Middle frontal gyrus (tissue), 1 donor: Measurements from ENCODE around the gene HTR3A.
"Not testable (repeated sequence)": the region's sequence is repeated elsewhere in the genome, so short reads cannot be mapped to it uniquely, and the experiment has no call there.

Experiments
- DNase-seq: peaks from one replicate; pipeline ENCODE4 v3.0.0-alpha.2; 2015; ENCODE audit warnings: low spot score; ENCODE audit errors: extremely low spot score

Gene HTR3A

GRCh38 chr11:113974741-113975470 is at the start of gene HTR3A:
Gene HTR3A, plus strand, starts transcription at chr11:113975108. Its CDS starts 218 bp downstream, at chr11:113975326.
- DNase-seq, result no peak

- no peak for DNase-seq
Measured at GRCh38 chr11:113926273-113927197, 48.4 kb upstream of the HTR3A start.

GRCh38 chr11:113928311-113928710 is 46.6 kb upstream of the HTR3A start:
- no peak for DNase-seq

GRCh38 chr11:113932788-113933187 is 42.1 kb upstream of the HTR3A start:
- no peak for DNase-seq

GRCh38 chr11:113934193-113934592 is 40.7 kb upstream of the HTR3A start:
- not testable (repeated sequence) for DNase-seq

- DNase-seq, result no peak
Measured at GRCh38 chr11:113934761-113935160, 40.1 kb upstream of the HTR3A start.

- no peak for DNase-seq
Measured at GRCh38 chr11:113935858-113936257, 39.0 kb upstream of the HTR3A start.

GRCh38 chr11:113937918-113938317 is 37.0 kb upstream of the HTR3A start:
- DNase-seq, result no peak

GRCh38 chr11:113942256-113942655 is 32.7 kb upstream of the HTR3A start:
- no peak for DNase-seq

- DNase-seq, result not testable (repeated sequence)
Measured at GRCh38 chr11:113946162-113946561, 28.7 kb upstream of the HTR3A start.

GRCh38 chr11:113947994-113948393 is 26.9 kb upstream of the HTR3A start:
- DNase-seq, result no peak

- DNase-seq, result no peak
Measured at GRCh38 chr11:113949891-113950290, 25.0 kb upstream of the HTR3A start.

- no peak for DNase-seq
Measured at GRCh38 chr11:113951537-113951936, 23.4 kb upstream of the HTR3A start.

GRCh38 chr11:113952070-113952469 is 22.8 kb upstream of the HTR3A start:
- DNase-seq, result no peak

- no peak for DNase-seq
Measured at GRCh38 chr11:113952588-113952987, 22.3 kb upstream of the HTR3A start.

- no peak for DNase-seq
Measured at GRCh38 chr11:113954235-113954634, 20.7 kb upstream of the HTR3A start.

- no peak for DNase-seq
Measured at GRCh38 chr11:113956986-113957385, 17.9 kb upstream of the HTR3A start.

GRCh38 chr11:113960702-113961330 is 14.1 kb upstream of the HTR3A start:
- DNase-seq, result no peak

GRCh38 chr11:113967361-113967760 is 7.5 kb upstream of the HTR3A start:
- no peak for DNase-seq

- no peak for DNase-seq
Measured at GRCh38 chr11:113971506-113972195, 3.3 kb upstream of the HTR3A start.

- no peak for DNase-seq
Measured at GRCh38 chr11:113977071-113977490, 2.2 kb downstream of the HTR3A start.
